Stimulated activated CD4-positive, alpha-beta T cell treated with anti-CD3 and anti-CD28 coated beads, Interleukin-2, amount 100 ng/mL, for 48 hours (primary cell): ENCODE data around the gene PLEKHA7.
"Not testable (repeated sequence)": the region's sequence is repeated elsewhere in the genome, so short reads cannot be mapped to it uniquely, and the experiment has no call there.

Experiments
- DNase-seq, 2 donors: peaks; one replicate each; pipeline ENCODE4 v3.0.0-alpha.2; 2020

PLEKHA7 gene

DNA sequence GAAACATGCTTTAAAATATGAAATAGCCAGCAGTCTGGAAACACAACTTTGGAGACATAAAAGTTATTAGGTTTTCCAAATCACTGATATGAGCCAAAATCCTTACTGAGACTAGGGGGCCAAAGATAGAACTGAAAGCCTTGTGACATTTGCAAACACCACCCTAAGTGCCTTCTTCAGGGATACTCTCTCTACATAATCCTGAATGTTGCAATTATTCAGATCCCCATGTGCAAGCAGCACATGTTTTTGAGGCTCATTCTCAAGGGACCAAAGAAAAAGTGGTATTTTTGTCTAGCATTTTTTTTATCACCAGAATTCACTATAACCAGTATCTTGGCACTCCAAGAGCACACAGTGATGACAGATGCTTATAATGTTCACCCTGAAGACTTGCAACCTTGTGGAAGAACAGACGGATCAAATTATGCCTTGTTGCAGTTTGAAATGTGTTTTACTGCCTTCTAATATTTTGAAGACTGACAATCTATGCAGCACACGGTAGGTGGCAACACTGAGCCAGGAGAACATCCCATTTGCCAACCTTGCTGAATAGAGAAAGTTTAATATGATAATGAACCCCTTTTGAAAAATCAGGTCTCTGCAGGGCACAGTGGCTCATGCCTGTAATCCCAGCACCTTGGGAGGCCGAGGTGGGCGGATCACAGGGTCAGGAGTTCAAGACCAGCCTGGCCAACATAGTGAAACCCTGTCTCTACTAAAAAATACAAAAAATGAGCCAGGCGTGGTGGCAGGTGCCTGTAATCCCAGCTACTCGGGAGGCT, 78.5 kb downstream of the PLEKHA7 start:
- no peak for DNase-seq

DNA sequence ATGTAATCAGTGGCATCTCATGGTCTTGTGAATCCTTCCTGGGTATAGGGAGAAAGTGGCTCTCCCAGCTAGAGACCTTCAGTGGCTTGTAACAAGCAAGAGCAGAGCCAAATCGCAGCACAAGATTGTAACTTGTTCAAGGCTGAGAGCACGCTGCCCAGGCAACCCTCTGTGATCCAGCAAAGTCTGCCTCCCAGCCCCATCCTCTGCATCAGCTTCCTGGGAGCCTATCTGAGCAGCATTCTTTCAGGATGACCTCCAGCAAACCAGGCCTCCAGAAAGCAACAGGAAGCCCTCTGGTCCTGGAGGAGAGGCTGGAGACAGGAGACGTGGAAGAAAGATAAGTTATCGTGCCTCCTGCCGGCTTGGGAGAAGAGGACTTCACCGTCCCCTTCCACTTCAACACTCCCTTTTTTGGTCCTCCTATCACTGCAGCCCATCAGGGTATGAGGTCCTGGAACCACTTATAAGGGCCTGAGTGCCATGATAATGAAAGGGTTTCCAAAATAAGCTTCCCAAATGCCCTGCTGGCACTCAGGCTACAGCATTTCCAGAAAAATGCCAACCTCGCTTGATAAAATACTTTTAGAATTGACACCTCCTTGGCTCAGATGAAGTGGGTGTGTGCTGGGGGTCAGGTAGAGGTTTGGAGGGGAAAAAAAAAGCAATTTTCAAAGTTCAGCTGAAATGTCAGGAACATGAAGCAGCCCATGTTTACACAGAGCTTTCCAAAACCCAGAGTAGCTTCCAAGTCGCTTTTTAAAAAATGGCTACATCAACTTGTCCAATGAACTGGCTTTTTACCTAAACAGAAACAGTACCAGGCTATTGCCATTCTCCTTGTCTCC, 80.2 kb downstream of the PLEKHA7 start:
- DNase-seq: no peak

DNA sequence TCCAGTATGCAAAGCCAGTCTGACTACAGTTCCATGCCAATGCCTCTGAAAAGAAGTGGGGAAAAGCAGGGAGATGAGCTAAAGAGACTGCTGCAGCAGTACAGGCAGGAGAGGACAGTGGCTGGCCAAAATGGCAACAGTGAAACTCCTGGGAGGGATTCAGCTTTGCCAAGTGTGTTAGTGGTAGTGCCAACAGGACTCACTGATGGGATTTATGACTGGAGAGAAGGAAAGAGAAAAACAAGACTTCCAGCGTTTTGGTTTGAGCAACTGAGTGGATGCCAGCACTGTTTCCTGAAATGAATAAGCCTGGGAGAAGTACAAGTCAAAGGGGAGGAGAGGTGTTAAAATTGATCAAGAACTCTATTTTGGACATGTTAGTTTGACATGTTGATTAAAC, 80.9 kb downstream of the PLEKHA7 start:
- DNase-seq: no peak

DNA sequence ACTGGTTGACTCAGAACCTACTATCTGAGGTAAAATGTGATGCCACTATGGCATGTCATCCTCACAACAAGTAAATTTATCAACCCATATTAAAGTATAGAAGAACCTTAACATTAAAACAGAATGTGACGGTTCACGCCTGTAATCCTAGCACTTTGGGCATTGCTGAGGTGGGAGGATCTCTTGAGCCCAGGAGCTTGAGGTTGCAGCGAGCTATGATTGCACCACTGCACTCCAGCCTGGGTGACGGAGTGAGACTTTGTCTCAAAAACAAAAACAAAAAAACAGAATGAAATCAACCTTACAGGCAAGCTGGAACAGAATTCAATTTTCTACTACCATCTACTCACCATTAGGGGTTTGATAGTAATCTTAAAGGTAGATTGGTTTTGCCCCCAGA, 86.2 kb downstream of the PLEKHA7 start:
- no peak for DNase-seq

DNA sequence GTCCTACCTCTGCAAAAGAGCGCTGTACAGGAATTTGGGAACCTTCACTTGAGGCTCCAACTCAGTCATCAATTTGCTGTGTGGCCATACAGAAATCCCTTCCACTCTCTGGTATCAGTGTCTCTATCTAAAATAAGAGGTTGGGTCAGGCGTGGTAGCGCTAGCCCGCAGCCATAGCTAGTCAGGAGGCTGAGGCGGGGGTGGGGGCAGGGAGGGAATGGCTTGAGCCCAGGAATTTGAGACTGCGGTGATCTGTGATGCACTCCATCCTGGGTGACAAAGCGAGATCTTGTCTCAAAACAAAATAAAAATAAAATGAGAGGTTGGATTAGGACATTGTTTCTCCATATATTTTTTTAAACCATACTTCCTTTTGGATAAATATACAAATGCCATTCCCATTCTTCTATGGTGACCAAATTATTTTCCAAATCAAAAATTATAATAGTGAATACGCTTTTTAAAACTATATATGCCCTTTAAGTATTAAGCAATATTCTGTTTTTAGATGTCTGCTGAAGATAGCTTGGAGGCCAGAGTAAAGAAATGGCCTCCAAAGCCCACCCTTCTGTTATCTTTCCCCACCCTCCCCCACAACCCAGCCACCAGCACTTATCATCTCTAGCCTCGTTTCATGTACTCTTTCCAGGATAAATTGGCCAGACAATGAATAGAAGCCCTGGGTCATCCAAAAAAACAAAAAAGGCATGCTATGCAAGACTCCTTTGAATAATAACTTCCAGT, 87.2 kb downstream of the PLEKHA7 start:
- no peak for DNase-seq

DNA sequence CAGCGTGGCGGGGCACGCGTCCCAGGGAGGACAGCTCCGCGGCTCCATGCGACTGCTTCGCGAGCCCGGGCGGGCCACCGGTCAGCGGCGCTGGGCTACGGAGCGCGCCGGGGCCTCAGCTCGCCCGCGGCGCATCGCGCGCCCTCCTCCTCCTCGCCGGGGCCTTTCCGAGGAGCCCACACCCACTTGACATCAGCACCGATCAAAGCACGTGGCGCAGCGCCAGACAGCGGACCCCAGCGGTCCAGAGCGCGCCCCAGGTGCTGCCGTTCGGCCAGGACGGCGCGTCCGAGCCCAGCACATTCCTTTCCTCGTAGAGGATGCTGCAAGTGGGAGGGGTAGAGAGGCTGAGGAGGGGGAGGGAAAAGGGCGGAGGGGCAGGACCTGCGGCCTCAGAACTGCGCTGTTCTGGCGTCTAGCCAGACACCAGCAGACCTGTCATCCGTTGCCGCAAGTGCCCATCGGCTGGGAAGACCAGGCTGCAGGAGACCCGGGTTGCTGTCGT, 88.6 kb downstream of the PLEKHA7 start:
- DNase-seq: no peak

DNA sequence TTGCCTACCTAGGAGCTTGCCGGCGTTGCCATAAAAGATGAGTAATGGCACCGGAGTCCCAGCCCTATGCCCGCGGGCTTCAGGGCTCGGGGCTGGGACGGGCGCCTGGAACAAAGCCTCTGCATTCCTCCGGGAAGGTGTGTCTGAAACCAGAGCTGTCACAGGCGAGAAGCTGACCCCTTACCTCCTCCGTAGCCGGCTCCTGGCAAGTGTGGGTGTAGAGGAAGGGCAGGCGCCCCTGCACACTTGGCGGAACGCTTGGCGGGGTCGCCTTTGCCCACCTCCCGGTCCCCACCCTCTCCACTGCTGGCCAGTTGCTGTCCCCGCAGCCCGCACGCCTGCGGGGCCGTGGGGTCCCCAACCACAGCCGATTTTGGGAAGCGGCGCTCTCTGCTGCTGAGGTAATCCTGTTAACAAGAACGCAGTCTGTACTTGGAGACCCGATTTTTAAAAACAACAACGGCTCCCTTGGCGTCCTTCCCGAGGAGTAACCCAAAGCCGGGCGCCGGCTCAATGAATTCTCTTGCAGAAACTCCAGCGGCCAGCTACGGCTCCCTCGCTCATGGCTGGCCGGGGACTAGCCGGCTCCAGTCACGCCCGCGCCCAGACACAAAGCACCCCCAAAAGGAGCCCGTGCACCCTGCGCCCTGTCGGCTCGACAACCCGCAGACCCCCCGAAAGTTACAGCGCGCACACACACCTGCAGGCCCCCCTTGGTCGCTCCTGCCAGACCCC, 89.2 kb downstream of the PLEKHA7 start:
- DNase-seq: no peak

DNA sequence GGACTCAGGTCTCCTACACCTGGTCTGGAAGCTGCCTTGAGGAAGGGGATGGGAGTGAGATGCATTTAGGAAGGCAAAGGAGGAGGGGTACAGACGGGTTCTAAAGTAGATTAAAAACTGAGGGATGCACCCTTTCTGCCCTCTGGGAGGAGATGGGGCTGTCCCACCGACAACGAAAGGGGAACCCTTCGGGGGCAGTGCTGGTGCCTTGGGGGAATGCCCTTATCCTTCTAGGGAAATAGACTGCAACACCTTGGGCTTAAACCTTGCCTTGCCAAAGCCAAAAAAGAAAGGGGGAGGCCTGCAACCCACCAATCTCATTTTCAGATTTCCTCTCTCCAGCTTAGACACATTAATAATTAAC, 89.8 kb downstream of the PLEKHA7 start:
- DNase-seq: no peak

DNA sequence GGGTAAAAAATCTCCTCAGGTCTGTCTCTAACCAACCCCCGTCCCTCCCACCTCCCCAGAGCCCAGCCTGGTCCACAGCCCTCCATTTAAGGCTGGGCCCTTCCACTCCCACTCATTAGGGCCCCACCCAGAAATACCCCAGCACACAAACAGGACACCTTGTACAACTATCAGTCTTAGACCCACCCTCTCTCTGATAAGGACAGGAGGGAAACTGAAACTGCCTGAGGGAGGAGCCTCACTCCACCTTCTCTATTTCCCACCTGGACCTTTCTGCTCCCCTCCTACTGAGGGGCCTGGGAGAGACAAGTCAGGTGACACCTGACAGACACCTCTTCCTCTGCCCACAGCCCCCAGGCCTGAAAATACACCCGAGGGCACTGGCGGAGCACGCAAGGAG, 90.2 kb downstream of the PLEKHA7 start:
- no peak for DNase-seq

DNA sequence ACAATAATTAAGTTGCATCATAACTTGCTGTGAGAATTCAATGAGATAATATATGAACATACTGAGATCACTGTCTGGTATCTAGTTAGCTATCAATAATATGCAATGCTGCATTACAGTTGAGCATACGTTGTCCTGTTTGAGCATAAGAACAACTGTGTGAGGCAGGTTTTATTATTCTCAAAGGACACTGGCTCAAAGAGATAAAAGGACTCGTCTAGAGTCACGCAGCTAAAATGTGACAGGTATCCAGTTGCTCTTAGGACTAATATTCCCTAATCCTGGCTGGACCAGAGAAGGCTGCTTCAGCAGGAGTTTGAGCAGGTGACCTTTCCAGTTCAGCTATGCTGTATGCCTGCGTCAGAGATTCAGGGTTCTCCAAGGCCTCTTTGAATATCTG, 92.5 kb downstream of the PLEKHA7 start:
- no peak for DNase-seq

DNA sequence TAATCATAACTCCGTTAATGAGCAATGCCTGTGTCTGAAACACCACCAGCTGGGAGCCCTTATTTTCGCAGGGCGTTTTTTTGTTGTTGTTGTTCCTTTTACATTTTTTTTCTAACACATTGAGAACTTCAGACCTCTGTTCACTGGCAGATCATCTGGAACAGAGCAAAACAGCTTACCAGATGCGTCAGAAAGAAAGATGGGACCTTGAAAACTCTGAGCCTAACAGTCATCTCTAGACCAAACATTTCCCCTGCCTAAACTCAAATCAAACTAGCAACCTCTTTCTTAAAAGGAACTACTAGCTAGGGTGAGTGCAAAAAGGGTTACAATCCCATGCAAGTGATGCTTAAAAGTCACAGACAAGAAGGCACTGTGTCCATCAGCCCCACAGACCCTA, 93.2 kb downstream of the PLEKHA7 start:
- DNase-seq: no peak

DNA sequence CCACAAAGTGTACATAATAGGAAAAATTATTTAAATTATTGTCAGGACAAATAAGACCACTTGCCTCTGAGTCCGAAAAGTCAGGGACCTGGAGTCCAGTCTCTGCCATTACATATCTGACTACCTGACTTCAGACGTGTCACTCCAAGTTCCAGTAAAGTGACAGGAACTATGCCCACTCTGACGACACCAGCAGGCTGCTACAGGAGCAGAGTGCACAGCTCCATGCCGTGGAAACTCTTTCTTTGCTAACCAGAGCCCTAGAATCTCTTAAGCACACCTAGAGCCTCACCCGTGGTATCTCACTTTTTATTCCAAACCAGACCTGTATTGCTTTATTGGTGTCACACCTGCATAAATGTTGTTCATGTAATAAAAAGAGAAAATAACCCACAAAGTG, 93.7 kb downstream of the PLEKHA7 start:
- DNase-seq: no peak

DNA sequence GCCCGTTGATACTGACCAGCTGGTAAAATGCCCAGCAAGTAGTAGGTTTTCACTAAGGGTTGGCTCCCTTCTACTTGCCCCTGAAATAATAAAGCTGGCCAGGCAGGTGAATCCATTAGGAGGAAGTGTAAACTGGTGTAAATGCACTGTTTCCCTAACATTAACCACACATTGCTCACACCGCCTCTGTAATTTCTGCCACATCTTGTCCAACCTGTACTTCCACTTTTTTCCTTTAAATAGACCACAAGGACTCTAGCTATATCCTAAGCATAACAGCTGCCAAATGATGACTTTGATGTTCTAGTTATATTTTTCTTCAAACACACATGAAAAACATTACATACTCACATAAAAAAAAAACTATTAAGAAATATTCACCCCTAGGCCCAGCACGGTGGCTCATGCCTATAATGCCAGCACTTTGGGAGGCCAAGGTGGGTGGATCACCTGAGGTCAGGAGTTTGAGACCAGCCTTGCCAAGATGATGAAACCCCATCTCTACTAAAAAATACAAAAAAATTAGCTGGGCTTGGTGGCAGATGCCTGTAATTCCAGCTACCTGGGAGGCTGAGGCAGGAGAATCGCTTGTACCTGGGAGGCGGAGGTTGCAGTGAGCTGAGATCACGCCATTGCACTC, 95.6 kb downstream of the PLEKHA7 start:
- not testable (repeated sequence) for DNase-seq

DNA sequence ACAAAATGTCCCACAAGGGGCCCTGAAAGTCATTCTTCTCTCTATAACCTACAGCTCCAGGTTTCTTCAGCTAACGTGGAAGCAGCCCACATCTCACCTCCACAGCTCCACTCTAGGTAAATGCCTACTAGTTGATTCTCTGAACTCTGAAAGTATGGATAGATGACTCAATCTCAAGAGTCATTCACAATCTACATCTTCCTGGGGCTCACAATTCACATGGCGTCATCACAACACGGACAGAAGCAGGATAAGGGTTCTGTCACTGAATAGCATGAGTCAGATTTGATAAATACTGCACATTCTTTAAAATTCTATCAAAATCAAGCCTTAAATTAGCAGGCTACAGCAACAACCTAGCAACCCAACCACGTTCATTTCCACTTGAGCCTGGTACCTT, 96.3 kb downstream of the PLEKHA7 start:
- DNase-seq: no peak

DNA sequence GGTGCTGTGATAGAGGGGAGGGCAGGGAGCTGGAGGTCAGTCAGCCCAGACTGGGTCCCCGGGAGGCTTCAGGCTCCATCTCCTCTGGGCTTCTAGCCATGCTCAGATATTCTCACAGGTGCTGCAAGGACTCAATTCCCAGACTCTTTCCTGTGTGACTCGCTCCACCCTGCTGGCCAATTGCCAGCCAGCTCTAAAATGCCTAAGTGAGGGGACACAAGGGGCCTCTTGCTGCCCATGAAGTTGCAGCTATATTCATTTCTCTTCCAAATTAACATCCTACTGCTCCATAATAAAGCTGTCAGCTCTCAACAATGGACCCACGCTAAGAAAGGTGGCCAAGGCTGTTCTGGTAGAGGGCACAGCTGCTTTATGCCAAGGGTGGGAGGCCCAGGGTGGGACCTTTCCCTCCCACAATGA, 101.5 kb downstream of the PLEKHA7 start:
- DNase-seq: no peak

DNA sequence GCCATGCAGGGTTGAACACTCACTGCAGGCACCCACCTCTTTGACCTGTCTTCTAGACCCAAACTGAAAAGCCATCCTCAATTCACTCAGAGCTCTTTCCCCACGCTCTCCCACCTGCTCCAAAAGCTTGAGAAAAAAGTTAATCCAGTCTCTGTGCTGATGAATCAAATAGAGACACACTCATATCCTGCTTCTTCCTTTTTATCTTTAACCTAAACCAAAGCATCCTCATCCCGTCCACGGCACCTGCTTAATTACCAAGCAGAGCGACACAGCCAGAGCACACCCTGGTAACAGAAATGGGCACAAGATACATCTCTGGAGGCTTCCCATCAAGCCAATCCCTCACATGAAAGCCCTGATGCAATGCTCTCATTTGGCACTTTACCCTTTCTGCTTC, 102.6 kb downstream of the PLEKHA7 start:
- no peak for DNase-seq

DNA sequence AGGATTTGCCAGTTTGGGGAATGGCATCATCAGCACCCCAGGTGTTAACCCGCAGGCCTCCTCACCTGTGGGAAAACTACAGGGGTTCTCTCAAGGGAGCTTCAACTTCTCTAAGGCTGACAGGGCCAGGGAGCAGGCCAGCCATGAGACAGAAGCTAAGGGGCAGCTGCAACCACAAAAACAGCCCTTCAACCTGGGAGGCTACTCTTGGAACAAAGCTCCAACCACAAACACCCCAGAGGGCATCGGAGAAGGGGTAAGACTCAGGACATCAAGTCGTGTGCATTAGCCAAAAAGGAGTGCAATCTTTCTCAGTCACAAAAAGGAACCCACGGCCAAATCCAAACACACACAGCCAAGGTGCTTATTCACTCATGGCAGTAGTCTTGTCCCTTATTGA, 103.0 kb downstream of the PLEKHA7 start:
- DNase-seq: no peak

DNA sequence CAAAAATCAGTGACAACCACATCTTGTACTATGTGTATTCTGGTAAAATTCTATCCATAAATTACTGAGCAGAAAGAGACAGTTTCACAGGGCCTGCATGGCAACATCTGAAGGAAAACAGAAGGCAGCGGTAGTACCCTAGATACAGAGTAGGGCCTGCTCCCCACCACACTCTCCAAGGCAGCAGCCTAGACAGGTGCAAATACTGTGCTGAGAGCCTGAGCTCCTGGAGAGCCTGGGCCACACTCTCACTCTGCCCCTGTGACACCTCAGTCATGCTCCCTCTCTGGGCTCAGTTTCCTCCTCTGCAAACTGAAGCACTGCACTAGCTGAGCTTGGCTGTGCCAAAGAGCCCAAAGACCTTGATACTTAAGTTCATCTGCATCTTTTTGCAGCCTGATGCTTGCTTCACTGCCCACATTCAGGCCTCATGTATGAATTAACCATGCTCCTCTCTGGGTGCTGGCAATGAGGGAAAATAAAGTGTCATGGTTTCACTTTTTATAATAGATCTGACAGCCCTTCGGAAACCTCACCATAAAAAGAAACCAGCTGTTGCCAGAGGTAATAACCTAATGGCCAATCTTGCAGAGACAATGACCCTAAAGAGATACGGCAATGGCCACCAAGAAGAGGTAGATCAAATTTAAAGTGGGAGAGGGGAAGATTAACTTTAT, 104.7 kb downstream of the PLEKHA7 start:
- no peak for DNase-seq

DNA sequence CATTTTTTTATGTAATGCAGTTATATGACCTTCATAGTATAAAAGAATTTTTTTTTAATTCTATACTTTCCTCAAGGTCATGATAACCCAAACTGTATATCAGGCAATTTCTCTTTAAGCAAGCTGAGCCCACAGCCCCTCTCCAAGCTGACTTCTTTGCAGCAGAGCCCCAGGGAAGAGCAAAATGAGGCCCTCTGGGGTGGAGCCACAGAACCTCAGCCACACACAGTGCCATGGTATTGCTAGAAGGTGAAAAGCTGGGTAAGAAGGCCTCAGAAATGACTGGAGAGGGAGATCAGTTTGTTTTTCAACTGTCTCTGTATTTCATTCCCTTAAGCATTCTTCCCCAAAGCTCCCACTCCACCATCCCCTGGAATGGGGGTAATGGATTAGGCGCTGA, 108.8 kb downstream of the PLEKHA7 start:
- no peak for DNase-seq

DNA sequence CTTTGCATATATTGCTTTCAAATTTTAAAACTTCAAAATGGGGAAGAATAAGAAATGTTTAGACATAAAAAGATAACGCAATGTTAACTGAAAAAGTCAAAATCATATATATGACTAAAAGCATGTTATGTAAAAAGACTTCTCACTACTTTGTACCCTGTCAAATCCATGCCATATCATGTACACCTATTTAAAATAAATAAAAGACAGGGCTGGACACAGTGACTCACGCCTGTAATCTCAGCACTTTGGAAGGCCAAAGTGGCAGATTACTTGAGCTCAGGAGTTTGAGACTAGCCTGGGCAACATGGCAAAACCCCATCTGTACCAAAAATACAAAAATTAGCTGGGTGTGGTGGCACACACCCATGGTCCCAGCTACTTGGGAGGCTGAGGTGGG, 109.5 kb downstream of the PLEKHA7 start:
- DNase-seq: not testable (repeated sequence)

DNA sequence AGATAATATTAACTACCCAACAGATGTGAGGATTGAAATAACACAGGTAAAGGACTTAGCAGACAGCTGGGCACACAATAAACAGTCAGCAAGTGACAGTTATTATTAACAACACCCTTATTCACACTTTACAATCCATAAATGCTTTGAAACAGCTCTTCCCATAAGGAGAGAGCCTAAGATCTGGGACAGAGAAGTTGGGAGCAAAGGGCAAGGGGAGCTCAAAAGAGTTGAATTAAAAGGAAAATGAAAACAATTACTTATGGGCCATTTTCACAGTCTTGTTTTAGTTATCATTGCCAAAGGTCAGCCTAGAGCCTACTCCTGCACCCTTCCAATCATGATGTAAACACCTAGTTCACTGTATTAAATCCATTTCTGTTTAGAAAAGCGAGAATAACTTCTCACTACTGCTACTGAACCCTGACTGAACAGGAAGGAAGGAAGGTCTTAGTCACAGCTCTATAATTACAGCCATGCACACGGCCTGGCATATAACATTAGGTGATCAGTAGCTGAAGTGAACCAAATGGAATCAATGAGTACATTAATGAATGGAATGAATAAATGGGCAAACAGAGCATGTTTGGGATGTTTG, 111.3 kb downstream of the PLEKHA7 start:
- DNase-seq: no peak
